Neural progenitor cell (in vitro differentiated cells): ENCODE results near the gene ABCA5.

Experiments
- EZH2 ChIP-seq: fragments of 200-600 bp; sonication (generic); IDR thresholded peaks from 2 replicates; pipeline ENCODE4 v1.6.1; 2017; ENCODE audit warnings: antibody characterized with exemption, mild to moderate bottlenecking, moderate library complexity
- EZH2phosphoT487 ChIP-seq: fragments of 200-600 bp; sonication (generic); IDR thresholded peaks from 2 replicates; pipeline ENCODE4 v1.6.1; 2017; ENCODE audit warnings: antibody characterized with exemption
- TF ChIP-seq, protein P1 (sequence below): fragments of 200-600 bp; sonication (generic); IDR thresholded peaks from 2 replicates; pipeline ENCODE4 v1.5.1; 2017; ENCODE audit warnings: antibody characterized with exemption, mild to moderate bottlenecking

GRCh38 chr17:69373069-69373468, 46.1 kb upstream of the ABCA5 start:
- TF ChIP-seq EZH2phosphoT487, result no peak
- no peak for TF ChIP-seq EZH2
- TF ChIP-seq, protein P1, sequence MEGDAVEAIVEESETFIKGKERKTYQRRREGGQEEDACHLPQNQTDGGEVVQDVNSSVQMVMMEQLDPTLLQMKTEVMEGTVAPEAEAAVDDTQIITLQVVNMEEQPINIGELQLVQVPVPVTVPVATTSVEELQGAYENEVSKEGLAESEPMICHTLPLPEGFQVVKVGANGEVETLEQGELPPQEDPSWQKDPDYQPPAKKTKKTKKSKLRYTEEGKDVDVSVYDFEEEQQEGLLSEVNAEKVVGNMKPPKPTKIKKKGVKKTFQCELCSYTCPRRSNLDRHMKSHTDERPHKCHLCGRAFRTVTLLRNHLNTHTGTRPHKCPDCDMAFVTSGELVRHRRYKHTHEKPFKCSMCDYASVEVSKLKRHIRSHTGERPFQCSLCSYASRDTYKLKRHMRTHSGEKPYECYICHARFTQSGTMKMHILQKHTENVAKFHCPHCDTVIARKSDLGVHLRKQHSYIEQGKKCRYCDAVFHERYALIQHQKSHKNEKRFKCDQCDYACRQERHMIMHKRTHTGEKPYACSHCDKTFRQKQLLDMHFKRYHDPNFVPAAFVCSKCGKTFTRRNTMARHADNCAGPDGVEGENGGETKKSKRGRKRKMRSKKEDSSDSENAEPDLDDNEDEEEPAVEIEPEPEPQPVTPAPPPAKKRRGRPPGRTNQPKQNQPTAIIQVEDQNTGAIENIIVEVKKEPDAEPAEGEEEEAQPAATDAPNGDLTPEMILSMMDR, result no peak
